ENCODE data around the gene RCN2. TPM values are rescaled to one million over a fixed set of nuclear protein-coding genes. Genes with fewer than 3 reads are reported as not detected.

The RCN2 gene
- total RNA-seq, 3 donors from 2014 or later = 25.0 to 33.2 (median 31.9) TPM

DNA sequence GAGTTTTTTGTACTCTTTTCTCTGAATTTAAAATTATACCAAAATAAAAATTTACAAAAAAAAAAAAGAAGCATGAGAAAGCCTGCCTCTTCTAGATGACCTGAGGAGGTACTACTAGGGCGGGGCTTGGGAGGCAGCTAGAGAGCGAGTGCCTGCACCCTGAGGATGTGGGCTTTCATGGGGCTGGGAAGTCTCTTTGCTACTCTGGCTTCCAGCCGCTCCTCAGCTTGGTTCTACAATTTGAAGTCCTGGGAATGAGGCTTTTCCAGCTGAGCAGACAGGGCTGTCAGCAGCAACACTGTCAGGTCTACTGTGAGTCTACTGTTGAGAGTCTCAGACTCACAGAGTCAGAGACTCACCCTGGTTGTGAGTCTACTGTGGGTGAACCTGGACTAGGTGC is 55.2 kb downstream of the RCN2 start:
- Histone ChIP-seq H3K9me3 (no peaks in the 10 kb centered on the region), H3K4me1 (ENCODE audit: low read depth) (no peaks in the 10 kb centered on the region), H3K4me3 (no peak overlapping the region), H3K36me3 (ENCODE audit: low read depth) (no peaks in the 10 kb centered on the region)
- no peak for DNase-seq
- TF ChIP-seq, protein P1, sequence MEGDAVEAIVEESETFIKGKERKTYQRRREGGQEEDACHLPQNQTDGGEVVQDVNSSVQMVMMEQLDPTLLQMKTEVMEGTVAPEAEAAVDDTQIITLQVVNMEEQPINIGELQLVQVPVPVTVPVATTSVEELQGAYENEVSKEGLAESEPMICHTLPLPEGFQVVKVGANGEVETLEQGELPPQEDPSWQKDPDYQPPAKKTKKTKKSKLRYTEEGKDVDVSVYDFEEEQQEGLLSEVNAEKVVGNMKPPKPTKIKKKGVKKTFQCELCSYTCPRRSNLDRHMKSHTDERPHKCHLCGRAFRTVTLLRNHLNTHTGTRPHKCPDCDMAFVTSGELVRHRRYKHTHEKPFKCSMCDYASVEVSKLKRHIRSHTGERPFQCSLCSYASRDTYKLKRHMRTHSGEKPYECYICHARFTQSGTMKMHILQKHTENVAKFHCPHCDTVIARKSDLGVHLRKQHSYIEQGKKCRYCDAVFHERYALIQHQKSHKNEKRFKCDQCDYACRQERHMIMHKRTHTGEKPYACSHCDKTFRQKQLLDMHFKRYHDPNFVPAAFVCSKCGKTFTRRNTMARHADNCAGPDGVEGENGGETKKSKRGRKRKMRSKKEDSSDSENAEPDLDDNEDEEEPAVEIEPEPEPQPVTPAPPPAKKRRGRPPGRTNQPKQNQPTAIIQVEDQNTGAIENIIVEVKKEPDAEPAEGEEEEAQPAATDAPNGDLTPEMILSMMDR (IDR thresholded peaks at IDR 0.05) = no peak
- no peak for ATAC-seq
- intact Hi-C loops (cut with DNase I, micrococcal nuclease) = no loop called here

DNA sequence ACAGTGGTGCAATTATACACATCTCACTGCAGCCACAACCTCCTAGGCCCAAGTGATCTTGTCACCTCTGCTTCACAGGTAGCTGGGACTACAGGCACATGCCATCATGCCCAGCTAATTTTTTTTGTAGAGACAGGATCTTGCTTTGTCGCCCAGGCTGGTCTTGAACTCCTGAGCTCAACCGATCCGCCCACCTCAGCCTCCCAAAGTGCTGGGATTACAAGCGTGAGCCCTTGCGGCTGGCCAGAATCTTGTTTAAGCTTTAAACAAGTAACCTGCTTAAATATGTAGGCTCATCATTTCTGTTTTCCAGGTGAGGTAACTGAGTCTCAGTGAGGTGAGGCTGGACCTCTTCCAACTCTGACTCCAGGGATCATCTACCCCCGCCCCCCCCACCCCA is 55.7 kb downstream of the RCN2 start:
- TF ChIP-seq, protein P1 (IDR thresholded peaks at IDR 0.05) = no peak
- ATAC-seq (no peak), DNase-seq (no peak)
- intact Hi-C loops (cut with DNase I, micrococcal nuclease) = no loop called here
- no peaks in the 10 kb centered on the region for H3K4me1 ChIP-seq (ENCODE audit: low read depth)
- H3K4me3 ChIP-seq = no peak overlapping the region
- no peaks in the 10 kb centered on the region for H3K9me3 ChIP-seq
- no peaks in the 10 kb centered on the region for H3K36me3 ChIP-seq (ENCODE audit: low read depth)

DNA sequence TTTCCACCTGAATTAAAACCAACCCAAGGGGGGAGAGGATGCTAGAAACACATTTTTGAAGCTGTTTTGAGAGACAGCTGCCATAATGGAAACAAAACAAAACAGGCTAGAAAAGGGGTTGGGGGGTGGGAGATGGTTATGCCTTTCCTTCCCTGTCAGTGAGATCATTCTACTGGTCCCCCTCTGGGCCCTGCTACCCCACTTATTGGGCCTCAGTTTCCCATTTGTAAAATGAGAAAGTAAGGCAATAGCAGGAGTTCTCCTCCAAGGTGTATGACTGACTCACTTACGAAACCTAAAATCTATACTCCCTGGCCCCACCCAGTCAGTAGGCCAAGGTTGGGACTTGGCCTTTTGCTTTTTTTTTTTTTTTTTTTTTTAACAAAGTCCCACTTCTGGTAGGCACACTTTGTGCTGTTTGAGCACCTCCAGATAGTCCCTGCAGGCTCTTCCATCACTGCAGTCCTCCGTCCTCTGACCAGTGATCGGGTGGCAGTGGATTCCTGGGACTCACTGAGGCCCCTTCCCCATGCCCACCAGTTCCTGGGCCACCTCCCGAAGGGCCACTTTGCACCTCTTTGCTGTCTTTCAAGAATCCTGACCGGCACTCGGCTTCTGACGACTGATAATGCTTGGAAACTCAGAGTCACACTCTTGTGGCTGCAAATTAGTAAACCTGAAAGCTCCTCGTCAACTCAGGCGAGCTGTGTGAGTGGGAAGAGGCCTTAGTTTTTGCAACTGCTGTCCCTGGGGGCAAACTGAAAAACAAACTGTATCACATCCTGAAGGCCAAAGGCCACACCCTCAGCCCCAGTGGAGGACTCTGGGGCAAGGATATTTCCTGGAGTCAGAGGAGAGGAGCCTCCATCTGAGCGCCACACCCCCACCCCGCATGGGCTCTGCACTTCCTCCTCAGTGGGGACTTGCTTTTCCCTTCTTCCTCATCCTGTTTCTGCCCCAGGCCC is 56.6 kb downstream of the RCN2 start:
- intact Hi-C loops (cut with DNase I, micrococcal nuclease) = no loop called here

GRCh38 chr15:76988867-76989780 is 57.6 kb downstream of the RCN2 start:
- peak; percentile 12 for ATAC-seq
- intact Hi-C loops (cut with DNase I, micrococcal nuclease) = no loop called here
- DNase-seq = peak in 1 of 3 donors; percentile 33

More for the DNA sequence above, 56.6 kb downstream of the RCN2 start:
- peak; percentile 46 to 79 (median 57) for DNase-seq
- H3K4me3 ChIP-seq = no peak overlapping the region
- H3K36me3 ChIP-seq (ENCODE audit: low read depth) = no peaks in the 10 kb centered on the region
- ATAC-seq = peak; percentile 76
- TF ChIP-seq, protein P1 (IDR thresholded peaks at IDR 0.05) = no peak
- H3K4me1 ChIP-seq (ENCODE audit: low read depth) = no peaks in the 10 kb centered on the region
- no peaks in the 10 kb centered on the region for H3K9me3 ChIP-seq

DNA sequence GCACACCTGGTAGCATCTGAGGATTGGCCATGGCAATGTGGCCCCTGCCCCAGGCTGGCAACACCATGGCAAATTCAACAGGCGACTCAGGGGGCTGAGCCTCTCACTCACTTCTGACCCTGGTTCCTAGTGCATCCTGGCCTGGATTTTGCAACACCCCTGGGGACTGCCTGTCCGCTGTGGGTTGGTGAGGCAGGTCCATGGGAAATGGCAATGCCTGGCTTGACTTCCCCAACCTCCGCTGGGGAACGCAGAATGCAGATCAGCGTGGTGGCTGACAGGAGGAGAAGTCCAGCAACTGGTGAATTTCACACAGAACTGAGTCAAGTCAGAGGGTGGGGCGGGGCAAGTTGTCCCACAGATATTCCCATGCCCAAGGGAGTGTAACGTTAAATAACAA is 59.5 kb downstream of the RCN2 start:
- Histone ChIP-seq H3K4me1 (ENCODE audit: low read depth) (no peaks in the 10 kb centered on the region), H3K4me3 (no peak overlapping the region), H3K9me3 (no peaks in the 10 kb centered on the region), H3K36me3 (ENCODE audit: low read depth) (no peaks in the 10 kb centered on the region)
- DNase-seq (peak in 1 of 3 donors; percentile 60), ATAC-seq (no peak)
- TF ChIP-seq, protein P1 (IDR thresholded peaks at IDR 0.05) = no peak
- intact Hi-C loops (cut with DNase I, micrococcal nuclease) = no loop called here

More at GRCh38 chr15:76988867-76989780, 57.6 kb downstream of the RCN2 start:
- Histone ChIP-seq H3K36me3 (ENCODE audit: low read depth) (no peaks in the 10 kb centered on the region), H3K9me3 (no peaks in the 10 kb centered on the region), H3K4me3 (no peak overlapping the region), H3K4me1 (ENCODE audit: low read depth) (no peaks in the 10 kb centered on the region)
- TF ChIP-seq, protein P1 (IDR thresholded peaks at IDR 0.05) = no peak

Data from mucosa of descending colon (tissue), 3 donors.